ENCODE measurements around the gene SLC6A19.

The SLC6A19 gene

DNA sequence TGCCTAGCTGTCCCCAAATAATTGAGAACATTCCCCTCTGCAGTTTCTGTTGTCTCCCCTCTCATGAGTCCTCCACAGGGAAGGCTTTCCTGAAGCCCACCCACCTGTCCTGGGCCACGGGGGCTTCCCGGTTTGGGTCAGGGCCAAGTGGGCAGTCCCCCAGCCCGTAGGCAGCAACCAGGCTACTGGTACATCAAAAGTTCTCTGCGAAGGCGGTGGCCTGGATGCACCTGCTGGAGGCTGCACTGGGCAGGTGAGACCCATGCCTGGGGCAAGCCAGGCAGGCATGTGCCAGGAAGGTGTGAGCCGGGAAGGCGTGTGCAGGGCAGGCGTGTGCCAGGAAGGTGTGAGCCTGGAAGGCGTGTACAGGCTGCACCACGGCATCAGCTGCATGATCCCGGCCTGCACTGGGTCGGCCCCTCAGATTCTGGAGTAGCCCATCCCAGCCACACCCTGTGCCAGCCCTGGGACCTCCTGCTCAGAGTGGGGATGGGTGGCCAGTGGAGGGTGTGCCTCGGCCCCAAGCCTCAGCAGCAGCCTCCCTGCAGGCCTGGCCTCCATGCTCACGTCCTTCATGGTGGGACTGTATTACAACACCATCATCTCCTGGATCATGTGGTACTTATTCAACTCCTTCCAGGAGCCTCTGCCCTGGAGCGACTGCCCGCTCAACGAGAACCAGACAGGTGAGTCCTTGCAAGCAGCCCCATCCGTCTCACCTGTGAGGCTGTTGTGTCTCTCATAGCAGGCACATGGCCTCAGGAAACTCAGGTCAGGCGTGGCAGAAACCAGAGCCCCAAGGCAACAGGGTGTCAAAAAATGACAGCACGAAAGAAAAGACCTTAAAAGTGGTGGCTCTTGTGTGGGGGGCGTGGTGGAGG is 8.7 kb downstream of the SLC6A19 start:
- no peak for DNase-seq (ENCODE audit: low read depth)

DNA sequence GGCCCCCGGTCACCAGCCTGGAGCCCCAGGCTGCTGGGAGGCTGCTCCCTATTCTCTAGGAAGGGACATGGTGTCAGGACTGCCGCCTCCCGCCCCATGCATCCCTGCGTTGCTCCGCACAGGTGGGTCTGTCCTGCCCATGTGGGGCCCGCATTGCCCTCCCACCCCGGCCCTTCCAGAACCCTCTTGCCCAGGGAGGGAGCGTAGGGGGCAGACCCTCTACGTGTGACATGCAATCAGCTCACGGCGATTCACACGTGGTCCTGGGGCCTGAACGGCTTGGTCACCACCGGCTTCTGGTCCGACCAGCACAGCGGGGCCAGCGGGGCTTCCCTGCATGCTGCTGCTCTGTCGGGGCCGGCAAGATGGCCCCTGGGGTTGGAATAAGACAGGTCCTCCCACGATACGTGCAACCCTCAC is 9.4 kb downstream of the SLC6A19 start:
- DNase-seq (ENCODE audit: low read depth) = no peak

DNA sequence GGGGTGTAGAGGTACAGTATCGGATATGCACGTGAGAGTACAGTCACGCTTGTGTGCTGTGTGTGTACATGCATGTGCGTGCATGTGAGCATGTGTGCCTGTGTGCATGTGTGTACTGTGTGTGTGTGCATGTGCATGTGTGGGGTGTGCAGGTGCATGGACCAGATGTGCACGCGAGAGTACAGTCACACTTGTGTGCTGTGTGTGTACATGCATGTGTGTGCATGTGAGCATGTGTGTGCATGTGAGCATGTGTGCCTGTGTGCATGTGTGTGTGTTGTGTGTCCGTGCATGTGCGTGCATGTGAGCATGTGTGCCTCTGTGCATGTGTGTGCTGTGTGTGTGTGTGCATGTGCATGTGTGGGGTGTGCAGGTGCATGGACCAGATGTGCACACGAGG is 10.3 kb downstream of the SLC6A19 start:
- no peak for DNase-seq (ENCODE audit: low read depth)

DNA sequence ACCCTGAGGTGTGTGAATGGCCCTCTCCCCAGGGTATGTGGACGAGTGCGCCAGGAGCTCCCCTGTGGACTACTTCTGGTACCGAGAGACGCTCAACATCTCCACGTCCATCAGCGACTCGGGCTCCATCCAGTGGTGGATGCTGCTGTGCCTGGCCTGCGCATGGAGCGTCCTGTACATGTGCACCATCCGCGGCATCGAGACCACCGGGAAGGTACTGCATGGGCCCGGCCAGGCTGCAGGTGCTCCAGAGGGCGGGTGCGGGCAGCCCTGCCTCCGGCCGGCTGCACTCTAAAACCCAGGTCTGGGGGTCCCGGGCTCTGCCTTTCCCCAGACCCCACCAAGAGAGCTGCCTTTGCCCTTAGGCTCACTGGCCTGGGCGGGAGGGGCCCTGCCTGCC is 10.9 kb downstream of the SLC6A19 start:
- no peak for DNase-seq (ENCODE audit: low read depth)

DNA sequence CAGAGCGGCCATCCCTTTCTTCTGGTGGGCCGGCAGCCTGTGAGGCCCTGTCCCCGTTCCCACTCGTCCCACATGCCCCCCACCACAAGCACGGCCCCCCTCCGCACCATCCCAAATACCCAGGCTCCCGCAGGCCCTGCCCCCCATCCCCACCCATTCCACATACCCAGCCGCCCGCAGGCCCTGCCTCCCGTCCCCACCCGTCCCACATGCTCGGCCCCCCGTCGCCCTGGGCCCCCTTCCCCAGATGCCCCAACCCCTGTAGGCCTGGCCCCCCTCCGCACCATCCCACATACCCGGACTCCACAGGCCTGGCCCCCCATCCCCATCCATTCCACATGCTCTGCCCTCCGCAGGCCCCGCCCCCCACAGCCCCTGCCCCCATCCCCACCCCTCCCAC is 11.5 kb downstream of the SLC6A19 start:
- no peak for DNase-seq (ENCODE audit: low read depth)

DNA sequence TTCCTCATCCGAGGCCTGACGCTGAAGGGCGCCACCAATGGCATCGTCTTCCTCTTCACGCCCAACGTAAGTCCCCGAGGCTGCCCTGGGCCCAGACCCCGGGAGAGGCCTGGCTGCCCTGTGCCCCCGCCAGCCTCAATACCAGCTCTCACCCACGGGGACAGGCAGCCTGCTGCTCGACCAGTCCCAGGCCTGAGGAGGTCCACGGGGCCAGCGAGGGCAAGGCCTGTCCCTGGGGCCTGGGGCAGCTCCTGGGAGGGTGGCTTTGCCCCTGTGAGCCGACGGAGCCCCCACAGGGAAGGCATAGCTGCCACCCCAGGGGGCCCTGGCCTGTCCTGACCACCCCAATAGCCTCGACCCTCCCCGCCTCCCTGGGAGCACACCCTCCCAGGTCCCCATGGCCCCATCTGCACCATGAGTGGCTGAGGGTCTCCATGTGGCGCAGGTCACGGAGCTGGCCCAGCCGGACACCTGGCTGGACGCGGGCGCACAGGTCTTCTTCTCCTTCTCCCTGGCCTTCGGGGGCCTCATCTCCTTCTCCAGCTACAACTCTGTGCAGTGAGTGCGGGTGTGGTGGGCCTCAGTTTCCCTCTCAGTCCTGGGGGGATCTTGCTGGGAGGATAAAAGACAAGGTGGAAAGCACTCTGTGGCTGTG is 12.2 kb downstream of the SLC6A19 start:
- no peak for DNase-seq (ENCODE audit: low read depth)

DNA sequence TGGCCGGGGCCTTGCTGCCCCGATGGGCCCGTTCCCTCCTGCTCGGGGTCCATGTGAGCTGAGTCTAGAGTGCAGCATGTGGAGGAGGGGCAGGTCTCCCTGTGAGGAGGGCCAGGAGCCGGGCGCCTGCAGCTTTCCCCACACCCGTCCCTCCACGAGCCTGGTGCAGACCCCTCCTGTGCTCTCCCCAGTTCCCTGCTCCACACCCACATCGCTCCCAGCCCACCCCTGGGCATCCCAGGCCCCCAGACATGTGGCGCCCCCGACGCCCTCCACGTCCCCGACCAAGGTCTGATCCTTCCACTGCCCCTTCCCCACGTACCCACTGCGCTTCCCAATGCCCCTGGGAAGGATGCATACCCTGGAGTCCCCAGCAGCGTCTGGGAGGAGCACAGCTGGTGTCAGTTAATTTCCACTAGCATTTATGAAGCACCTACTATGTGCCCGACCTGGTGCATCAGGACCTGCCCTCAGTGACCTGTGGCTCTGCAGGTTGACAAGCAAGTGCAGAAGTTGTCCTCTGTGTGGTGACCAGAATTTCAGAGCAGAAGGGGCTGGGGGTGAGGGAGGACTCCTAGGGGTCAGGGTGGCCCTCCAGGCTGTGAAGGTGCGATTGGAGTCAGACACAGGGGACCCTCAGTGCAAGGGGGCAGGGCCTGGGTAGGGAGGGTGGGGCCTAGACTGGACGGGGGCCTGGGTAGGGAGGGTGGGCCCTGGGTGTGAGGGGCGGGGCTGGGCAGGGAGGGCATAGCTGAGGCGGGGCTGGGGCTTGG is 13.0 kb downstream of the SLC6A19 start:
- no peak for DNase-seq (ENCODE audit: low read depth)

DNA sequence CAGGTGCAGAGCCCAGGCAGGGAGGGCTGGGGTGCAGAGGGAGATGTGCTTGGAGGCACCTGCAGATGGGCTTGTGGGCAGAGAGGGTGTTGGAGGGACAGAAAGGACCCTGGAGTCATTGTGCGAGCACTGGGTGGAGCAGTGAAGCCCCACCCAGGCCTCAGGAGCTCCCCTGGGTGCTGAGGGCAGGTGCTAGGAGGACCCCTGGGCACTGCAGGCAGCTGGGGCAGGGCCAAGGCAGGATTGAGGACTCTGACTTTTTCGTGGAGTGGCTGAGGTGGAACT is 13.5 kb downstream of the SLC6A19 start:
- DNase-seq (ENCODE audit: low read depth) = no peak

DNA sequence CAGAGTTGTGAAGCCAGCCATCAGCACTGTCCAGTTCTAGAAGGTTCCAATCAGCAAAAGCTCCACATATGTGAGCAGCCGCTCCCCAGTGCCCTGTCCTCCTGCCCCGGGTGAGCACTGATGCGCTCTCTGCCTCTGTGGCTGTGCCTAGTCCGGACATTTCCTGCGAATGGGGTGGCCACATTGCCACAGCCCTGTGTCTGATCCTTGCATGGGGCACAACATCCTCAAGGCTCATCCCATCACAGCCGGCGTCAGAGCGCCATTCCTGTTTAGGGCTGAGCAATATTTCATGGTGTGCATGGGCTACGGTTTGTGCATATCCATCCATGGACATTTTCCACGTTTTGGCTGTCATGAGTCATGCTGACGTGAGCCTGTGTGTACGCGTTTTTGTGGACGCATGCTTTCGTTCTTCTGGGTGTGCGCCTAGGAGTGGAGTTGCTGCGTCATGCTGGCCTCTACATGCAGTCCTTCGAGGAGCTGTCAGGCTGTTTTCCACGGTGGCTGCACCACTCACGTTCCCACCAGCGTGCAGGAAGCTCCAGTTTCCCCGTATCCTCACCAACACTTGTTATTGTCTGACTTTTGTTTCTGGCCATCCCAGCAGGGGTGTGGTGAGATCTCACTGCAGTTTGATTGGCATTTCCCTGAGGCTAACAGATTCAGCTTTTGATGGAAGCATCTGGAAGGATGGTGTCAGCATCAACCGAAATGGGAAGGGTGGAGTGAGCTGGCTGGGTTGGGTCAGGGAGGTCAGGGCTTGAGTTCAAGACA is 14.1 kb downstream of the SLC6A19 start:
- no peak for DNase-seq (ENCODE audit: low read depth)

DNA sequence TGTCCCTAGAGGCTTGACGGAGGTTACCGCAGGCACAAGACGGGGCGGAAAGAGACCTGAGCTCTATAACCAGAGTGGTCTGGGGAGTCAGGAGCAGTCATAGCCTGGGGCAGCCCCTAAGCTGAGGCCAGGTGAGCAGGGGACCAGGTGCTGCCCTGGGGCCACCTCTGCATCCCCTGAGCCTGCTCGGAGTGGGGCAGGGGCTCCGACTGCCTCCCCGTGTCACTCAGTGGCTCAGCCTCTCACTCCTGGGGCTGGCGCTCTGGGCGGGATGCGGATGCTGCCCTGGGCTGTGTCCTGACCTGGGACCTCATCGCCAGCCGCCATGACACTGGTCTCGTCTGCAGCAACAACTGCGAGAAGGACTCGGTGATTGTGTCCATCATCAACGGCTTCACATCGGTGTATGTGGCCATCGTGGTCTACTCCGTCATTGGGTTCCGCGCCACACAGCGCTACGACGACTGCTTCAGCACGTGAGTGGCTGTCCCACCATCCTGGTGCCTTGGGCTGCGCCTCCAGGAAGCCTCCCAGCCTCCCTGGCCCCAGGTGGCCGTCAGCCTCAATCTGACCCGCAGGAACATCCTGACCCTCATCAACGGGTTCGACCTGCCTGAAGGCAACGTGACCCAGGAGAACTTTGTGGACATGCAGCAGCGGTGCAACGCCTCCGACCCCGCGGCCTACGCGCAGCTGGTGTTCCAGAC is 15.0 kb downstream of the SLC6A19 start:
- DNase-seq (ENCODE audit: low read depth) = no peak

DNA sequence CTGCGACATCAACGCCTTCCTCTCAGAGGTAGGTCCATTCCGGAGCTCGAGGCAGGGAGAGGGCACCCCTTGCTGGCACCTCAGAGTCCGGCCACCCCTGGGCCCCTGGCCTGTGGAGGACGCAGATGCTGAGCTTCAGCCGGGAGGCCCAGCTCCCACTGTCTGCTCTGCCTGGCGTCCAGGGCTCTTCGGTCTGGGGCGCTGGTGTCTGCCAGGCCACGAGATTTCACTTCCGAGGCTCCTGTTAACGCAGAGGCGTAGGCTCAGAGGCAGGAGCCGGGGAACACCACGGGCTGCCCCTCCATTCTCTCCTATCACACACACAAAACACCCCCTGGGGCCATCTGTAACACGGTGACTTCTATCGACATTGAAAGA is 15.5 kb downstream of the SLC6A19 start:
- DNase-seq (ENCODE audit: low read depth) = no peak

DNA sequence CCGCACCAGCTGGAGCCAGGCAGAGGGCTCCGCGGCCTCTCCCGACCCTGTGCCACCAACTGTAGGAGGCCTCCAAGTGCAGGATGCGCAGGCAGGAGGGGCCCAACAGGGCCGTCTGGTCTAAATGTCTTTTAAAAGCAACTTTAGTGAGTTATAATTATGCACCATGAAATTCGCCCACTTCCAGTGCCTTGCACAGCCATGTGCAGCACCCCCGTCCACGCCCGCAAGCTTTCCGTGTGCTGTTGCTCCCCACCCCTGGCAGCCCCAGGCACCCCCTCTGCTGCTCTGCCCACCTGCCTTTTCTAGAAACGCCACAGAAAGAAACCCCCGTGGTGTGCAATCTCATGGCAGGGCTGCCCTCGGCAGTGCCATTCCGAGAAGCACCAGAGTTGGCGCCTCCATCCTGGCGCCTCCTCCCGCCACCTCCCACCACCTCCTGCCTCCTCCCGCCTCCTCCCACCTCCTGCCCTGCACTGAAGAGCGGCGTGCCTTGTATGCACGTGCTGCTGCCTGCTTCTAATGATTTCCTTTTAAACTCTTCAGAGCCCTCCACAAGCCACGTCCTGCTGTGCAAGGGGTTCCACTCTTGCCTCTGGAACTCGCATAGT is 16.3 kb downstream of the SLC6A19 start:
- no peak for DNase-seq (ENCODE audit: low read depth)

DNA sequence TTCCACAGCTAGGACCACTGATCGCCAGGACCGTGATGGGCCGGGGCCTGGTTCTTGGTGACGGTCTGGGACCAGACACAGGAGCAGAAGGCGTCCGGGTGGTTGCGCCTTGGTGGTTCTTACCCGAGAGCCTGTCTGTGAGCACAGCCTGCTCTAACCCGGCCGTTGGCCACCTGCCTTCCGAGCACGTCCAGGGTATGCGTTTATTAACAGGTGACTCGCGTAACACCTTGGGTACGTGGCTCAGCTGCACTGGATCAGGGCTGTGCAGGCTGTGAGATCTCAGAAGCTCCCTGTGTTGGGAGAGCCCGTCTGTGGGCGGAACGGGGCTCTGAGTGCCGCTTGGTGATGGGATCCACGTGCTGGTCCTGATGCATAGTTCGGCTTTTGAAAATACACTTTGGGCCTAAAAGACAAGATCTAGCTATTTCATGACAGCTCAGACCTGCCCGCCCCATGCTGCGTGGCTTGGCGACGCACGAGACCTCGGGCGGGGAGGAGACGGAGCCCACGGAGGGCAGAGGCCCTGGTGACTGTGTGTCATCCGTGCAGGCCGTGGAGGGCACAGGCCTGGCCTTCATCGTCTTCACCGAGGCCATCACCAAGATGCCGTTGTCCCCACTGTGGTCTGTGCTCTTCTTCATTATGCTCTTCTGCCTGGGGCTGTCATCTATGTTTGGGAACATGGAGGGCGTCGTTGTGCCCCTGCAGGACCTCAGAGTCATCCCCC is 17.1 kb downstream of the SLC6A19 start:
- DNase-seq (ENCODE audit: low read depth) = no peak

DNA sequence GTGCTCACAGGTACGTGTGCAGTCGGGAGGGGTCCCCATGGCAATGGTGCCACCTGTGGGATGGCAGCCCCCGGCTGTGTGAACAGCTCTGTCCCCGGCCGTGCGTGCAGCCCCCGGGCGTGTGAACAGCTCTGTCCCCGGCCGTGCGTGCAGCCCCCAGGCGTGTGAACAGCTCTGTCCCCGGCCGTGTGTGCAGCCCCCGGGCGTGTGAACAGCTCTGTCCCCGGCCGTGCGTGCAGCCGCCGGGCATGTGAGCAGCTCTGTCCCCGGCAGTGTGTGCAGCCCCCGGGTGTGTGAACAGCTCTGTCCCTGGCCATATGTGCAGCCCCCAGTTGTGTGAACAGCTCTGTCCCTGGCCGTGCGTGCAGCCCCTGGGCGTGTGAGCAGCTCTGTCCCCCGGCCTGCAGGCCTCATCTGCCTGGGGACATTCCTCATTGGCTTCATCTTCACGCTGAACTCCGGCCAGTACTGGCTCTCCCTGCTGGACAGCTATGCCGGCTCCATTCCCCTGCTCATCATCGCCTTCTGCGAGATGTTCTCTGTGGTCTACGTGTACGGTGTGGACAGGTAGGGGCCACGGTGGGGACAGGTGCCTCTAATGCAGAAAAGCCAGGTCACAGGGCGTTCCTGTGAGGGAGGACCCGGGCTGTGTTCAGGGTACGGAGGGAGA is 17.8 kb downstream of the SLC6A19 start:
- DNase-seq (ENCODE audit: low read depth) = no peak

DNA sequence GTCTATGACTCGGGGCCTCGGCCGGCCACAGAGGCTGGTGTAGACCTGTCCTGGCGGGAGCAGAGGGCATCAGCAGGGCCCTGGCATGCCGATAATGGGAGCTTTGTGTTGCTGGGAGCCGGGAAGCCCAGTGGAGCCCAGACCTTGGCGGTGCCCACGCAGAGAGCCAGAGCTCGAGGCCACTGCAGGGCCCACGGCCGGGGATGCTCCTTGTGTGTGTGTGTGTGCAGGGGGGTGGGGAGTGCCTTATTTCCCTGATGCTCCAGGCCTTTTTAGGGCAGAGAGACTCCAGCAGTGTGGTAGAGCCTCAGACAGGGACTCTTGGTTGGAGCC is 18.3 kb downstream of the SLC6A19 start:
- no peak for DNase-seq (ENCODE audit: low read depth)

DNA sequence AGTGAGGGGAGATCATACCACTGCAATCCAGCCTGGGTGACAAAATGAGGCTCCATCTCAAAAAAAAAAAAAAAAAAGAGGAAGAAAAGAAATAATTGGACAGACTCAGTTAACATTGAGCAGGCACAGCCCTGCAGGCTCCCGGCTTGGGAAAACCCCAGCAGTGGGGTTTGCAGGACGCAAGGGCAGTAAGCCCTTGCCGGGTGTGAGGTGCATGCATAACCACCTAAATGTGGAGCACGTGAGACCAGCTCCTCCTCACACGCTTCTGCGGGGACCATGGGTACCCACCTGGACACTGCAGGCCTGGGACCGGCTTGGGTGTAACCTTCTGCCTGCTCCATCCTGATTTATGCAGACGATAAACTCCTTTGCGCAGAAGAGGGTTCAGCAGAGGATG is 19.0 kb downstream of the SLC6A19 start:
- no peak for DNase-seq (ENCODE audit: low read depth)

DNA sequence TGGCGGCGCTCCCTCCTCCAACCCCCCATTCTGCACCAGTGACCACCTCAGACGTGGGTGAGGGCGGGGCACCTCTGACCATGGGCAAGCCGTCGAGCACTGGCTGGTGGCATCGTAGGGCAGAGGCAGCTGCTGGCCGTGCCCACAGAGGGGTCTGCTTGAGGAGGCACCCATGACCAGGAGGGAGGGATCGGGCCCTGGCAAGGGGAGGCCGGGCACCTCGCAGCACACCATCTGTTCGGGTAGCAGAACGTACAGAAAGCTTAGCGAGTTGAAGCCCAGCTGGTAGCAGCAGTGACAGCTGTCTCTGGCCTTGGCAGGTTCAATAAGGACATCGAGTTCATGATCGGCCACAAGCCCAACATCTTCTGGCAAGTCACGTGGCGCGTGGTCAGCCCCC is 19.4 kb downstream of the SLC6A19 start:
- DNase-seq (ENCODE audit: low read depth) = no peak

DNA sequence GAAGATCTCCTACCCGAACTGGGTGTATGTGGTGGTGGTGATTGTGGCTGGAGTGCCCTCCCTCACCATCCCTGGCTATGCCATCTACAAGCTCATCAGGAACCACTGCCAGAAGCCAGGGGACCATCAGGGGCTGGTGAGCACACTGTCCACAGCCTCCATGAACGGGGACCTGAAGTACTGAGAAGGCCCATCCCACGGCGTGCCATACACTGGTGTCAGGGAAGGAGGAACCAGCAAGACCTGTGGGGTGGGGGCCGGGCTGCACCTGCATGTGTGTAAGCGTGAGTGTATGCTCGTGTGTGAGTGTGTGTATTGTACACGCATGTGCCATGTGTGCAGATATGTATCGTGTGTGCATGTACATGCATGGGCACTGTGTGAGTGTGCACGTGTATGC is 20.3 kb downstream of the SLC6A19 start:
- DNase-seq (ENCODE audit: low read depth) = no peak

DNA sequence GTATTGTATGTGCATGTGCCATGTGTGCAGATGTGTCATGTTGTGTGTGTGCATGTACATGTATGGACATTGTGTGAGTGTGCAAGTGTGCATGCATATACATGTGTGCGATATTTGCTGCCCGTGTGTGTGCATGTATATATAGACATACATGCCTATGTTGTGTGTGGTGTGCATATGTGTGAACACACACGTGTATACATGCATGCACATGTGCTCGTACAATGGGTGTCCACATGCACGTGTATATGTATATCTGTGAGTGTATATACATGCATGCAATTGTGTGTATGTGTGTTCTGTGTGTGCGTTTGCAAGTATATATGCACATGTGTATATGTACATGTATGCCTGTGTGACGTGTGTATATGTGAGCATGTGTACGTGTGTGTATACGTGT is 20.8 kb downstream of the SLC6A19 start:
- DNase-seq (ENCODE audit: low read depth) = no peak

DNA sequence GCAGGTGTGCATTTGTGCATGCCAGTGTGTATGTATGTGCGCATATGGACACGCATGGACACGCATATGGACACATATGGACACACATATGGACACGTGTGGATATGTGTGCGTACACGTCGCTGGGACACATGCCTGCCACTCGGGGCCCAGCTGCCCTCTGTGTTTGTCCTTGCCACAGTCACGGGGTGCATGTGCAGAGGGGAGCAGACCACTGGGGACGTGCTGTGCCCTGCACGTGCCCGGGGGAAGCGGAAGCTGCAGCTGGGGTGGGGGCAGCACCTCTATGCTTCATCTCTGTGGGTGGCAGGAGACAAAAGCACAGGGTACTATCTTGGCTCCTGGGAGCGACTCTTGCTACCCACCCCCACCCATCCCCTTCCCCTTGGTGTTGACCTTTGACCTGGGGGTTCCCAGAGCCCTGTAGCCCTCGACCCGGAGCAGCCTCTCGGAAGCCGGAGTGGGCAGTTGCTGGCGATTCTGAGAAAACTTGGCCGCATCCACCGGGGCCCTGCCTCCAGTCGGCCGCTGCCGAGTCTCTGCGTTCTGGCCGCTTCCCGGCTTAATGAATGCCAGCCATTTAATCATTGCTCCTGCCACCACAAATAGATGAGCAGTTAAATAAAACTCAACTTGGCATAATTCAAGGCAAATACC is 21.4 kb downstream of the SLC6A19 start:
- no peak for DNase-seq (ENCODE audit: low read depth)

Measured in stimulated activated CD4-positive, alpha-beta T cell treated with anti-CD3 and anti-CD28 coated beads, Interleukin-2, amount 100 ng/mL, for 4 hours (primary cell).